Skeletal muscle tissue (tissue), 4 donors: ENCODE measurements around the gene FBXO21. TPM values are rescaled to one million over a fixed set of nuclear protein-coding genes. Genes with fewer than 3 reads are reported as not detected.
"Not testable (repeated sequence)": the region's sequence is repeated elsewhere in the genome, so short reads cannot be mapped to it uniquely, and the experiment has no call there.

ENCODE experiments used
- H3K27ac ChIP-seq: one replicate; pipeline ENCODE4 v1.7.0; 2013; ENCODE audit warnings: mild to moderate bottlenecking, low read depth, low read length, inconsistent platforms
- H3K27me3 ChIP-seq, 3 donors: one replicate each; pipeline ENCODE4 v1.7.0; 2013; ENCODE audit warnings: low read length in 3 of 3; ENCODE audit not compliant: control insufficient read depth in 3 of 3, insufficient read depth in 3 of 3
- H3K36me3 ChIP-seq, 3 donors: one replicate each; pipeline ENCODE4 v1.7.0; 2013; ENCODE audit warnings: low read length in 3 of 3; ENCODE audit not compliant: control insufficient read depth in 3 of 3, insufficient read depth in 3 of 3
- H3K4me1 ChIP-seq, 3 donors: one replicate each; pipeline ENCODE4 v1.7.0; 2013; ENCODE audit warnings: low read length in 3 of 3, mild to moderate bottlenecking in 3 of 3; ENCODE audit not compliant: control insufficient read depth in 3 of 3, insufficient read depth in 3 of 3
- H3K4me3 ChIP-seq, 3 donors: one replicate each; pipeline ENCODE4 v1.7.0; 2013; ENCODE audit warnings: low read length in 3 of 3
- H3K9ac ChIP-seq, 3 donors: one replicate each; pipeline ENCODE4 v1.7.0; 2013; ENCODE audit warnings: low read length in 3 of 3, mild to moderate bottlenecking in 3 of 3, moderate library complexity in 2 of 3, low read depth in 1 of 3
- H3K9me3 ChIP-seq, 3 donors: one replicate each; pipeline ENCODE4 v1.7.0; 2013; ENCODE audit warnings: low read length in 3 of 3; ENCODE audit not compliant: control insufficient read depth in 3 of 3
- total RNA-seq: library from RNA; depleted of rRNA; stranded (reverse); fragments of >200 nt; gene quantifications from one replicate; pipeline ENCODE4 v1.2.3, GENCODE V29; 2014
- donor health status: Osteomylitis.

The FBXO21 gene
- total RNA-seq, 1 donor from 2014 or later = 37.6 TPM

- H3K36me3 ChIP-seq = no peaks in the 10 kb centered on the region
- no peak overlapping the region for H3K4me3 ChIP-seq
- no peak overlapping the region for H3K9ac ChIP-seq
- H3K27me3 ChIP-seq = no peaks in the 10 kb centered on the region
- H3K4me1 ChIP-seq = peaks cover 11 to 15% (median 13%) of the 10 kb centered on the region in 3 donors
- H3K27ac ChIP-seq = no peak overlapping the region
- H3K9me3 ChIP-seq = no peaks in the 10 kb centered on the region
Measured at GRCh38 chr12:117119592-117120198, 70.6 kb downstream of the FBXO21 start.

GRCh38 chr12:117118838-117119591, 71.3 kb downstream of the FBXO21 start:
- H3K36me3 ChIP-seq = no peaks in the 10 kb centered on the region
- H3K9ac ChIP-seq = peak overlapping the region in 1 of 3 donors; percentile 12
- peaks cover 11 to 15% (median 13%) of the 10 kb centered on the region in 3 donors for H3K4me1 ChIP-seq
- peaks cover 0 to under 1% (median 0%) of the 10 kb centered on the region in 3 donors for H3K27me3 ChIP-seq
- no peak overlapping the region for H3K4me3 ChIP-seq
- H3K27ac ChIP-seq = no peak overlapping the region
- no peaks in the 10 kb centered on the region for H3K9me3 ChIP-seq

GRCh38 chr12:117114784-117115183, 75.5 kb downstream of the FBXO21 start:
- peaks cover 11 to 15% (median 13%) of the 10 kb centered on the region in 3 donors for H3K4me1 ChIP-seq
- no peak overlapping the region for H3K9ac ChIP-seq
- no peak overlapping the region for H3K4me3 ChIP-seq
- no peaks in the 10 kb centered on the region for H3K36me3 ChIP-seq
- peaks cover 0 to 3% (median 0%) of the 10 kb centered on the region in 3 donors for H3K9me3 ChIP-seq
- no peak overlapping the region for H3K27ac ChIP-seq
- peaks cover 0 to 12% (median 0%) of the 10 kb centered on the region in 3 donors for H3K27me3 ChIP-seq

GRCh38 chr12:117113231-117113630, 77.0 kb downstream of the FBXO21 start:
- Histone ChIP-seq H3K9ac (no peak overlapping the region), H3K4me1 (peaks cover 0 to 2% (median 1%) of the 10 kb centered on the region in 3 donors), H3K4me3 (no peak overlapping the region), H3K27me3 (peaks cover 0 to 14% (median 0%) of the 10 kb centered on the region in 3 donors), H3K27ac (no peak overlapping the region), H3K9me3 (peaks cover 0 to 6% (median 0%) of the 10 kb centered on the region in 3 donors), H3K36me3 (no peaks in the 10 kb centered on the region)

- Histone ChIP-seq H3K4me3 (no peak overlapping the region), H3K27me3 (peaks cover 0 to 21% (median 0%) of the 10 kb centered on the region in 3 donors), H3K27ac (no peak overlapping the region), H3K9me3 (peaks cover 0 to 6% (median 0%) of the 10 kb centered on the region in 3 donors), H3K9ac (no peak overlapping the region), H3K36me3 (no peaks in the 10 kb centered on the region), H3K4me1 (no peaks in the 10 kb centered on the region)
Measured at GRCh38 chr12:117111821-117112595, 78.3 kb downstream of the FBXO21 start.

GRCh38 chr12:117111386-117111785, 78.9 kb downstream of the FBXO21 start:
- H3K27ac ChIP-seq = no peak overlapping the region
- peaks cover 0 to 6% (median 0%) of the 10 kb centered on the region in 3 donors for H3K9me3 ChIP-seq
- H3K27me3 ChIP-seq = peaks cover 0 to 21% (median 2%) of the 10 kb centered on the region in 3 donors
- no peaks in the 10 kb centered on the region for H3K36me3 ChIP-seq
- H3K4me1 ChIP-seq = no peaks in the 10 kb centered on the region
- no peak overlapping the region for H3K4me3 ChIP-seq
- H3K9ac ChIP-seq = no peak overlapping the region

GRCh38 chr12:117109943-117110635, 80.2 kb downstream of the FBXO21 start:
- H3K9ac ChIP-seq = no peak overlapping the region
- no peak overlapping the region for H3K4me3 ChIP-seq
- H3K27me3 ChIP-seq = peaks cover 2 to 21% (median 3%) of the 10 kb centered on the region in 3 donors
- peaks cover 0 to 6% (median 0%) of the 10 kb centered on the region in 3 donors for H3K9me3 ChIP-seq
- H3K27ac ChIP-seq = no peak overlapping the region
- no peaks in the 10 kb centered on the region for H3K4me1 ChIP-seq
- no peaks in the 10 kb centered on the region for H3K36me3 ChIP-seq

GRCh38 chr12:117105902-117106301, 84.4 kb downstream of the FBXO21 start:
- Histone ChIP-seq H3K36me3 (no peaks in the 10 kb centered on the region), H3K27me3 (peaks cover 19 to 28% (median 25%) of the 10 kb centered on the region in 3 donors), H3K9me3 (peaks cover 0 to 6% (median 0%) of the 10 kb centered on the region in 3 donors), H3K27ac (no peak overlapping the region), H3K4me1 (no peaks in the 10 kb centered on the region), H3K9ac (no peak overlapping the region), H3K4me3 (no peak overlapping the region)

- not testable (repeated sequence) for H3K4me3 ChIP-seq
- H3K27me3 ChIP-seq = peaks cover 35 to 46% (median 36%) of the 10 kb centered on the region in 3 donors
Measured at GRCh38 chr12:117104003-117104402, 86.3 kb downstream of the FBXO21 start.

More at GRCh38 chr12:117104003-117104402, 86.3 kb downstream of the FBXO21 start:
- not testable (repeated sequence) for H3K9me3 ChIP-seq, H3K36me3 ChIP-seq, H3K27ac ChIP-seq, H3K4me1 ChIP-seq, H3K9ac ChIP-seq
